CD4-positive, alpha-beta T cell treated with Interleukin-15 for 1 hour (primary cell): ENCODE results near the gene DDX27.
A peak's percentile ranks its signal among the peaks of the same experiment; 100 is the strongest.
"Not testable (repeated sequence)": the region's sequence is repeated elsewhere in the genome, so short reads cannot be mapped to it uniquely, and the experiment has no call there.

Source experiments
- DNase-seq: peaks from one replicate; pipeline ENCODE4 v3.0.0-alpha.2; 2020

DDX27 gene

GRCh38 chr20:49219091-49219923, at the start of gene DDX27:
Gene DDX27 (plus strand): TSS chr20:49219416. CDS start chr20:49219449, 33 bp downstream.
- DNase-seq = peak; percentile 98

- DNase-seq = no peak
These were observed 49.7 kb upstream of the DDX27 start for GRCh38 chr20:49169547-49169946.

- no peak for DNase-seq
These were observed 48.5 kb upstream of the DDX27 start for GRCh38 chr20:49170714-49171113.

- no peak for DNase-seq
These were observed 47.3 kb upstream of the DDX27 start for GRCh38 chr20:49171909-49172308.

- DNase-seq = no peak
These were observed 46.8 kb upstream of the DDX27 start for GRCh38 chr20:49172413-49172812.

GRCh38 chr20:49174183-49174582, 45.0 kb upstream of the DDX27 start:
- DNase-seq = no peak

- DNase-seq = no peak
These were observed 39.6 kb upstream of the DDX27 start for GRCh38 chr20:49179368-49180277.

GRCh38 chr20:49181265-49181877, 37.8 kb upstream of the DDX27 start:
- no peak for DNase-seq

GRCh38 chr20:49183444-49183843, 35.8 kb upstream of the DDX27 start:
- no peak for DNase-seq

- DNase-seq = not testable (repeated sequence)
These were observed 35.1 kb upstream of the DDX27 start for GRCh38 chr20:49184084-49184501.

GRCh38 chr20:49184691-49185070, 34.5 kb upstream of the DDX27 start:
- DNase-seq = no peak

- DNase-seq = no peak
These were observed 34.0 kb upstream of the DDX27 start for GRCh38 chr20:49185071-49185761.

- peak; percentile 70 for DNase-seq
These were observed 32.5 kb upstream of the DDX27 start for GRCh38 chr20:49186535-49187329.

- DNase-seq = no peak
These were observed 31.8 kb upstream of the DDX27 start for GRCh38 chr20:49187330-49187850.

GRCh38 chr20:49187851-49188641, 31.2 kb upstream of the DDX27 start, which contains the start of gene STAU1:
Gene STAU1 (minus strand): TSS chr20:49188334. CDS start chr20:49166201, 22,133 bp downstream.
- peak; percentile 96 for DNase-seq

GRCh38 chr20:49192944-49193518, 26.2 kb upstream of the DDX27 start:
- DNase-seq = not testable (repeated sequence)

- DNase-seq = no peak
These were observed 19.4 kb upstream of the DDX27 start for GRCh38 chr20:49199729-49200293.

- DNase-seq = no peak
These were observed 16.2 kb upstream of the DDX27 start for GRCh38 chr20:49203011-49203410.

GRCh38 chr20:49203746-49204145, 15.5 kb upstream of the DDX27 start:
- DNase-seq = no peak

GRCh38 chr20:49207076-49207475, 12.1 kb upstream of the DDX27 start:
- DNase-seq = no peak
